Measurements from ENCODE around the gene EPPIN. TPM values are rescaled to one million over a fixed set of nuclear protein-coding genes. Genes with fewer than 3 reads are reported as not detected.

Gene EPPIN
- polyA plus RNA-seq, 3 donors = 0.10 to 0.36 (median 0.32) TPM

Other genes starting within 250 kb of the EPPIN start
- gene RBPJL, start 240.6 kb downstream of the EPPIN start, polyA plus RNA-seq (ENCODE audit: insufficient read length in 3 of 3) = not detected
- under 1 TPM; 0.13 to 0.33 (median 0.17) TPM for gene MATN4, start 239.1 kb downstream of the EPPIN start, polyA plus RNA-seq (ENCODE audit: insufficient read length in 3 of 3)
- 100 to 1,000 TPM; 163 to 174 (median 172) TPM for gene SDC4, start 199.0 kb downstream of the EPPIN start, polyA plus RNA-seq (ENCODE audit: insufficient read length in 3 of 3)
- gene SYS1, start 184.2 kb downstream of the EPPIN start, polyA plus RNA-seq (ENCODE audit: insufficient read length in 3 of 3) = 10 to 100 TPM; 32.3 to 33.8 (median 33.8) TPM
- gene TP53TG5, start 169.1 kb downstream of the EPPIN start, polyA plus RNA-seq (ENCODE audit: insufficient read length in 3 of 3) = 1 to 10 TPM in 1 of 3 donors, under 1 TPM in 2; 0.76 to 1.3 (median 0.79) TPM
- gene DBNDD2, start 139.1 kb downstream of the EPPIN start, polyA plus RNA-seq (ENCODE audit: insufficient read length in 3 of 3) = 10 to 100 TPM; 25.0 to 31.1 (median 27.0) TPM
- 100 to 1,000 TPM in 1 of 3 donors, 10 to 100 TPM in 2; 90.8 to 101 (median 97.5) TPM for gene PIGT, start 131.3 kb downstream of the EPPIN start, polyA plus RNA-seq (ENCODE audit: insufficient read length in 3 of 3)
- gene WFDC2, start 77.6 kb downstream of the EPPIN start, polyA plus RNA-seq (ENCODE audit: insufficient read length in 3 of 3) = 100 to 1,000 TPM; 141 to 180 (median 177) TPM
- not detected for gene SPINT3, start 31.8 kb downstream of the EPPIN start, polyA plus RNA-seq (ENCODE audit: insufficient read length in 3 of 3)
- under 1 TPM in 1 of 3 donors, not detected in 2; 0.19 TPM for gene WFDC6, start 7.9 kb downstream of the EPPIN start, polyA plus RNA-seq (ENCODE audit: insufficient read length in 3 of 3)
- gene WFDC8, start 31.9 kb upstream of the EPPIN start, polyA plus RNA-seq (ENCODE audit: insufficient read length in 3 of 3) = under 1 TPM in 1 of 3 donors, not detected in 2; 0.12 TPM
- gene WFDC10A, start 82.3 kb upstream of the EPPIN start, polyA plus RNA-seq (ENCODE audit: insufficient read length in 3 of 3) = not detected
- gene WFDC9, start 83.9 kb upstream of the EPPIN start, polyA plus RNA-seq (ENCODE audit: insufficient read length in 3 of 3) = not detected
- not detected for gene WFDC11, start 122.8 kb upstream of the EPPIN start, polyA plus RNA-seq (ENCODE audit: insufficient read length in 3 of 3)
- gene WFDC13, start 154.6 kb upstream of the EPPIN start, polyA plus RNA-seq (ENCODE audit: insufficient read length in 3 of 3) = not detected
- not detected for gene WFDC10B, start 157.6 kb upstream of the EPPIN start, polyA plus RNA-seq (ENCODE audit: insufficient read length in 3 of 3)
- not detected for gene SPINT4, start 174.9 kb upstream of the EPPIN start, polyA plus RNA-seq (ENCODE audit: insufficient read length in 3 of 3)
- 1 to 10 TPM; 1.4 to 2.0 (median 1.9) TPM for gene WFDC3, start 244.5 kb upstream of the EPPIN start, polyA plus RNA-seq (ENCODE audit: insufficient read length in 3 of 3)
- gene DNTTIP1, start 244.6 kb upstream of the EPPIN start, polyA plus RNA-seq (ENCODE audit: insufficient read length in 3 of 3) = 10 to 100 TPM; 35.2 to 39.0 (median 35.6) TPM

Data from right renal cortex interstitium (tissue), 3 donors.